K562 (cell line): Measurements from ENCODE around the gene MARCO. TPM values are rescaled to one million over a fixed set of nuclear protein-coding genes. Genes with fewer than 3 reads are reported as not detected.

Experiments used
- ATAC-seq: fragments of 200-7000 bp; cut with Tn5 transposase; 3 replicates; pipeline ENCODE4 v1.9.1; 2020; ENCODE audit warnings: moderate library complexity
- BruUV-seq: library from RNA; stranded (reverse); fragments of 400-500 nt; replicated peaks from 2 replicates; lab custom pipeline; 2021; lab: Mats Ljungman, UMichigan
- CTCF ChIA-PET: fragments of 300-600 bp; formaldehyde crosslinking; extraction: SDS; loops from one replicate; lab custom pipeline; 2021; ENCODE audit warnings: low intra/inter-chr PET ratio; lab: Yijun Ruan, JAX
- POLR2A ChIA-PET: fragments of 300-600, 350-650 bp; sonication (Branson Sonifier 250); formaldehyde crosslinking; extraction: SDS; loops from one replicate; lab custom pipeline; 2021; ENCODE audit warnings: antibody characterized with exemption, inconsistent platforms; lab: Yijun Ruan, JAX
- DNase-seq, 4 experiments: peaks; one replicate each; pipeline versions ENCODE4 v3.0.0 to v3.0.0-alpha.2; 2011 to 2018; ENCODE audit warnings: low spot score in 3 of 4, mixed read lengths in 3 of 4; ENCODE audit errors: extremely low read depth in 1 of 4
- FAIRE-seq: peaks from 2 replicates; lab custom pipeline; 2011; peaks lifted over from hg19 to GRCh38; lab: Jason Lieb, UNC
- H2AFZ ChIP-seq: 2 replicates; pipeline ENCODE4 v1.6.0; 2011; ENCODE audit warnings: low read depth, low read length, control low read depth, inconsistent platforms
- H3K27ac ChIP-seq: fragments of 200-600 bp; 3 replicates; pipeline ENCODE4 v1.8.0; 2011; ENCODE audit warnings: low read depth, mild to moderate bottlenecking, control low read depth, inconsistent platforms, low read length, moderate library complexity, mixed read lengths; ENCODE audit errors: extremely low read depth
- H3K27me3 ChIP-seq, 2 experiments: fragments of 300-600 bp in 1 of 2; 2 replicates in 1 of 2; 3 replicates in 1 of 2; pipeline versions ENCODE4 v1.6.0 to v1.8.0; 2011; ENCODE audit warnings: inconsistent platforms in 2 of 2, low read length in 2 of 2, mild to moderate bottlenecking in 1 of 2, mixed read lengths in 1 of 2, moderate library complexity in 1 of 2; ENCODE audit not compliant: control insufficient read depth in 2 of 2, insufficient read depth in 2 of 2
- H3K36me3 ChIP-seq: fragments of 300-600 bp; 3 replicates; pipeline ENCODE4 v1.8.0; 2011; ENCODE audit warnings: mild to moderate bottlenecking, low read length, inconsistent platforms; ENCODE audit not compliant: control insufficient read depth, insufficient read depth
- H3K4me1 ChIP-seq, 2 experiments: fragments of 200-600 bp in 1 of 2; replicated peaks in 1 of 2; 2 replicates in 1 of 2; 3 replicates in 1 of 2; pipeline versions ENCODE4 v1.5.1 to v1.8.0; 2011; ENCODE audit warnings: inconsistent platforms in 2 of 2, low read length in 2 of 2, mild to moderate bottlenecking in 1 of 2, mixed read lengths in 1 of 2, moderate library complexity in 1 of 2; ENCODE audit not compliant: control insufficient read depth in 2 of 2, insufficient read depth in 2 of 2
- H3K4me2 ChIP-seq: 2 replicates; pipeline ENCODE4 v1.6.1; 2011; ENCODE audit warnings: low read length, control low read depth, inconsistent platforms, mixed read lengths; ENCODE audit not compliant: insufficient read depth
- H3K4me3 ChIP-seq: fragments of 200-600 bp; sonication (generic), shearing (Covaris generic); 2 replicates; pipeline ENCODE4 v1.5.1; 2016; ENCODE audit warnings: control low read depth, inconsistent platforms
- H3K79me2 ChIP-seq: fragments of 200-600 bp; 3 replicates; pipeline ENCODE4 v1.8.0; 2011; ENCODE audit warnings: low read length, inconsistent platforms; ENCODE audit not compliant: control insufficient read depth, insufficient read depth
- H3K9ac ChIP-seq, 2 experiments: 2 replicates each; pipeline versions ENCODE4 v1.6.0 to v1.6.1; 2011; ENCODE audit warnings: low read depth in 2 of 2, low read length in 2 of 2, control low read depth in 1 of 2, inconsistent platforms in 1 of 2, mild to moderate bottlenecking in 1 of 2, mixed read lengths in 1 of 2; ENCODE audit not compliant: insufficient read depth in 1 of 2
- H3K9me1 ChIP-seq: one replicate; pipeline ENCODE4 v1.6.0; 2011; ENCODE audit warnings: inconsistent platforms, mild to moderate bottlenecking, low read length, moderate library complexity; ENCODE audit not compliant: control insufficient read depth, insufficient read depth
- H3K9me3 ChIP-seq: replicated peaks from 2 replicates; pipeline ENCODE4 v1.5.1; 2011; ENCODE audit warnings: low read depth, low read length, inconsistent platforms; ENCODE audit not compliant: control insufficient read depth, insufficient read depth
- H4K20me1 ChIP-seq: replicated peaks from 2 replicates; pipeline ENCODE4 v1.6.1; 2011; ENCODE audit warnings: low read length, inconsistent platforms, mixed read lengths; ENCODE audit not compliant: control insufficient read depth, insufficient read depth
- ARHGAP35 ChIP-seq: fragments of 450-650 bp; IDR thresholded peaks from 2 replicates; pipeline ENCODE4 v1.6.1; 2018; ENCODE audit not compliant: partially characterized antibody
- BCL6 ChIP-seq: fragments of 250-450 bp; sonication (Bioruptor Pico); IDR thresholded peaks from 2 replicates; pipeline ENCODE4 v1.4.0; 2020
- FUS ChIP-seq: fragments of 200-400 bp; formaldehyde crosslinking; optimal IDR thresholded peaks from 2 replicates; pipeline ENCODE3; 2017; ENCODE audit warnings: low read depth, low read length
- MIER1 ChIP-seq: fragments of 450-650 bp; IDR thresholded peaks from 2 replicates; pipeline ENCODE4 v1.6.1; 2016; ENCODE audit warnings: antibody characterized with exemption, mild to moderate bottlenecking, low read depth
- PHB2 ChIP-seq: fragments of 450-650 bp; IDR thresholded peaks from 2 replicates; pipeline ENCODE4 v1.6.1; 2017; ENCODE audit warnings: low read depth
- POLR3A ChIP-seq: IDR thresholded peaks from 2 replicates; pipeline ENCODE4 v1.6.1; 2011; ENCODE audit warnings: borderline replicate concordance, mild to moderate bottlenecking, moderate library complexity; ENCODE audit not compliant: insufficient read length, insufficient read depth; ENCODE audit errors: extremely low read depth
- PURB ChIP-seq: sonication (generic); formaldehyde crosslinking; IDR thresholded peaks from 2 replicates; pipeline ENCODE4 v1.9.0; 2021; ENCODE audit warnings: low read depth, mild to moderate bottlenecking, missing genetic modification reagents
- SMAD1 ChIP-seq: fragments of 150-350 bp; IDR thresholded peaks from 2 replicates; pipeline ENCODE4 v1.6.1; 2014; ENCODE audit warnings: low read length, low read depth; ENCODE audit not compliant: partially characterized antibody
- THRAP3 ChIP-seq: fragments of 450-650 bp; IDR thresholded peaks from 2 replicates; pipeline ENCODE4 v1.6.1; 2016; ENCODE audit warnings: mild to moderate bottlenecking, inconsistent platforms, borderline replicate concordance
- XRCC3 ChIP-seq: fragments of 450-650 bp; IDR thresholded peaks from 2 replicates; pipeline ENCODE4 v1.6.1; 2017; ENCODE audit warnings: mild to moderate bottlenecking, moderate library complexity
- ZNF140 ChIP-seq: fragments of 250-450 bp; sonication (Bioruptor Pico); IDR thresholded peaks from 2 replicates; pipeline ENCODE4 v1.8.0; 2021; ENCODE audit warnings: moderate library complexity, mild to moderate bottlenecking, inconsistent platforms
- ZNF780A ChIP-seq: fragments of 250-450 bp; sonication (Bioruptor Pico); IDR thresholded peaks from 2 replicates; pipeline ENCODE4 v1.5.0; 2021; ENCODE audit warnings: mild to moderate bottlenecking
- WGBS: fragments of 100-300 bp; shearing (Covaris generic); methylation state at CpG from one replicate; pipeline ENCODE4 v1.1.6; 2016; ENCODE audit warnings: low coverage, mixed read lengths; ENCODE audit not compliant: insufficient coverage; ENCODE audit errors: missing lambda C conversion rate; 5-methylcytosine and 5-hydroxymethylcytosine counted together
- in situ Hi-C: fragments of 300-500 bp; cut with MboI; formaldehyde crosslinking; loops from 4 replicates; pipeline ENCODE4 v1.15.0; 2018; ENCODE audit warnings: inconsistent platforms, mixed read lengths
- intact Hi-C: fragments of 100-400 bp; cut with micrococcal nuclease; formaldehyde crosslinking; loops from 2 replicates; pipeline ENCODE4 v1.14.2; 2022
- polyA plus RNA-seq, 8 experiments: library from polyadenylated mRNA; depleted of rRNA in 4 of 8; stranded (reverse) in 5 of 8; unstranded in 3 of 8; fragments of >200 nt; fragmentation: Nextera tagmentation in 2 of 8; fragmentation: Illumina TruSeq in 1 of 8; extraction: Ambion mirVana in 2 of 8; extraction: Trizol in 1 of 8; gene quantifications; 2 replicates each; pipeline versions ENCODE4 v1.2.1 to v1.2.3, GENCODE V29; 2011 to 2014; ENCODE audit warnings: inconsistent platforms in 1 of 8, missing spikeins in 1 of 8
- total RNA-seq, 7 experiments: library from RNA; depleted of rRNA in 6 of 7; stranded (reverse); fragments of >200 nt in 6 of 7; fragmentation: Illumina TruSeq in 2 of 7; extraction: Trizol in 2 of 7; gene quantifications; 2 replicates each; pipeline versions ENCODE4 v1.2.1 to v1.2.3, GENCODE V29; 2011 to 2021; ENCODE audit warnings: low replicate concordance in 1 of 7
- TF ChIP-seq, protein P1 (sequence below): fragments of 450-650 bp; formaldehyde crosslinking; IDR thresholded peaks from 2 replicates; pipeline ENCODE4 v1.4.0; 2022; ENCODE audit warnings: missing genetic modification characterization
- TF ChIP-seq, protein P2 (sequence below): fragments of 450-650 bp; IDR thresholded peaks from 2 replicates; pipeline ENCODE4 v1.6.1; 2018; ENCODE audit warnings: mild to moderate bottlenecking, low read depth; ENCODE audit not compliant: partially characterized antibody
- TF ChIP-seq, protein P3 (sequence below): fragments of 450-650 bp; formaldehyde crosslinking; IDR thresholded peaks from 2 replicates; pipeline ENCODE4 v1.4.0; 2020; ENCODE audit warnings: mild to moderate bottlenecking, moderate library complexity
- TF ChIP-seq, protein P4 (sequence below): sonication (generic); formaldehyde crosslinking; IDR thresholded peaks from 2 replicates; pipeline ENCODE4 v1.8.1; 2023; ENCODE audit warnings: mild to moderate bottlenecking, missing genetic modification reagents

MARCO gene
- total and polyA plus RNA-seq, 9 of the 15 experiments (the other 6 are each of a cell fraction or from before 2014, with no cell fraction given), result 0.31 TPM; not detected in 8

DNA sequence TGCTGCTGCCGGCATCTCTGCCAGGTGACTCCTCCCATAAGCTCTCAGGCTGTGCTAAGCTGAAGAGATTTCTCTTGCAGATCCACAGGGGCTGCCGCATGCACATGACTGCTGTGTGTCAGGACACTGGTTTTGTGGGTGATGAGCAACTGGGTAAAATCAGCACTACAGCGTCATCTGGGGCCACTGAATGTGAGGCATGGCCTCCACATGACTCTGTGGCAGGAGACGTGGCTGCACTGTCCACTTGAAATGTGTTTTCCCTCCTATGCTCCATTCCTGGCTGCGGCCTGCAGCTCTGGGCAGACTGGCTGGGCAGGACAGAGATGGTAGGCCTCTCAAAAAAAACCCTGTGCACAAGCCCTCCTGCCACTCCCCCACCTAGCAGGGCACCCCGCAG, 63.6 kb downstream of the MARCO start (continued):
- no peak for TF ChIP-seq MIER1
- TF ChIP-seq ARHGAP35, result no peak
- TF ChIP-seq, protein P1, sequence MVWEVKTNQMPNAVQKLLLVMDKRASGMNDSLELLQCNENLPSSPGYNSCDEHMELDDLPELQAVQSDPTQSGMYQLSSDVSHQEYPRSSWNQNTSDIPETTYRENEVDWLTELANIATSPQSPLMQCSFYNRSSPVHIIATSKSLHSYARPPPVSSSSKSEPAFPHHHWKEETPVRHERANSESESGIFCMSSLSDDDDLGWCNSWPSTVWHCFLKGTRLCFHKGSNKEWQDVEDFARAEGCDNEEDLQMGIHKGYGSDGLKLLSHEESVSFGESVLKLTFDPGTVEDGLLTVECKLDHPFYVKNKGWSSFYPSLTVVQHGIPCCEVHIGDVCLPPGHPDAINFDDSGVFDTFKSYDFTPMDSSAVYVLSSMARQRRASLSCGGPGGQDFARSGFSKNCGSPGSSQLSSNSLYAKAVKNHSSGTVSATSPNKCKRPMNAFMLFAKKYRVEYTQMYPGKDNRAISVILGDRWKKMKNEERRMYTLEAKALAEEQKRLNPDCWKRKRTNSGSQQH (CRISPR knock-in tag), result no peak
- TF ChIP-seq, protein P2, sequence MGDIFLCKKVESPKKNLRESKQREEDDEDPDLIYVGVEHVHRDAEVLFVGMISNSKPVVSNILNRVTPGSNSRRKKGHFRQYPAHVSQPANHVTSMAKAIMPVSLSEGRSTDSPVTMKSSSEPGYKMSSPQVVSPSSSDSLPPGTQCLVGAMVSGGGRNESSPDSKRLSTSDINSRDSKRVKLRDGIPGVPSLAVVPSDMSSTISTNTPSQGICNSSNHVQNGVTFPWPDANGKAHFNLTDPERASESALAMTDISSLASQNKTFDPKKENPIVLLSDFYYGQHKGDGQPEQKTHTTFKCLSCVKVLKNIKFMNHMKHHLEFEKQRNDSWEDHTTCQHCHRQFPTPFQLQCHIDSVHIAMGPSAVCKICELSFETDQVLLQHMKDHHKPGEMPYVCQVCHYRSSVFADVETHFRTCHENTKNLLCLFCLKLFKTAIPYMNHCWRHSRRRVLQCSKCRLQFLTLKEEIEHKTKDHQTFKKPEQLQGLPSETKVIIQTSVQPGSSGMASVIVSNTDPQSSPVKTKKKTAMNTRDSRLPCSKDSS, result no peak
- TF ChIP-seq, protein P3, sequence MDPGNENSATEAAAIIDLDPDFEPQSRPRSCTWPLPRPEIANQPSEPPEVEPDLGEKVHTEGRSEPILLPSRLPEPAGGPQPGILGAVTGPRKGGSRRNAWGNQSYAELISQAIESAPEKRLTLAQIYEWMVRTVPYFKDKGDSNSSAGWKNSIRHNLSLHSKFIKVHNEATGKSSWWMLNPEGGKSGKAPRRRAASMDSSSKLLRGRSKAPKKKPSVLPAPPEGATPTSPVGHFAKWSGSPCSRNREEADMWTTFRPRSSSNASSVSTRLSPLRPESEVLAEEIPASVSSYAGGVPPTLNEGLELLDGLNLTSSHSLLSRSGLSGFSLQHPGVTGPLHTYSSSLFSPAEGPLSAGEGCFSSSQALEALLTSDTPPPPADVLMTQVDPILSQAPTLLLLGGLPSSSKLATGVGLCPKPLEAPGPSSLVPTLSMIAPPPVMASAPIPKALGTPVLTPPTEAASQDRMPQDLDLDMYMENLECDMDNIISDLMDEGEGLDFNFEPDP, result no peak
- no peak for TF ChIP-seq ZNF780A (CRISPR knock-in tag)

DNA sequence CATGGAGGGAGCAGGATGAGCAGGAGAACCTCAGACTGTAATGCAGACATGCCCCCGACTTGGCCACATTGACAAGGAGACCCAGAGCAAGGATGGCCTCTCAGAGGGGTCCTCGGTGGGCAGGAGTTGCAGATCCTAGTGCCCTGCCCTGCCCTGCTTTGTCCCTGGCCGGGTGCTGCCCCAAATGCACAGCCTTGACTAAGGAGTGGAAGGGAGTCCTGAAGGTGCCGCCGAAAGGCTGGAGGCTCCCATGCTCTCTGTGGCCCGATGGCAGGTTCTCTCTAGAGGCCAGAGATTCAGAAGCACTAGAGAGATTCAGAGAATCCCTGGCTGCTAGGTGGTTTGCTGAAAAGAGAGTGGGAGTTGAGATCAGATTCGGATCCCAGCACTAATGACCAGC, 64.4 kb downstream of the MARCO start:
- Histone ChIP-seq H3K4me1 (no peaks in the 10 kb centered on the region), H3K27ac (no peak overlapping the region), H3K9ac (no peak overlapping the region), H3K79me2 (no peaks in the 10 kb centered on the region), H3K27me3 (peaks cover 5 to 22% of the 10 kb centered on the region in 2 experiments; a peak in 4 of 5 replicates), H3K36me3 (no peaks in the 10 kb centered on the region), H3K9me1 (no peaks in the 10 kb centered on the region), H3K9me3 (no peaks in the 10 kb centered on the region), H3K4me2 (no peak overlapping the region), H2AFZ (no peak overlapping the region)
- CTCF ChIA-PET, result no interaction called here
- 0% methylated on average over 7 of the region's 7 CpGs for WGBS
- ATAC-seq, result no peak
- intact Hi-C loops, result no loop called here
- TF ChIP-seq FUS (no peak), THRAP3 (no peak), ZNF140 (CRISPR knock-in tag) (no peak), PHB2 (no peak), XRCC3 (no peak), POLR3A (no peak), PURB (CRISPR knock-in tag) (no peak), BCL6 (no peak), SMAD1 (no peak)
- TF ChIP-seq, protein P4, sequence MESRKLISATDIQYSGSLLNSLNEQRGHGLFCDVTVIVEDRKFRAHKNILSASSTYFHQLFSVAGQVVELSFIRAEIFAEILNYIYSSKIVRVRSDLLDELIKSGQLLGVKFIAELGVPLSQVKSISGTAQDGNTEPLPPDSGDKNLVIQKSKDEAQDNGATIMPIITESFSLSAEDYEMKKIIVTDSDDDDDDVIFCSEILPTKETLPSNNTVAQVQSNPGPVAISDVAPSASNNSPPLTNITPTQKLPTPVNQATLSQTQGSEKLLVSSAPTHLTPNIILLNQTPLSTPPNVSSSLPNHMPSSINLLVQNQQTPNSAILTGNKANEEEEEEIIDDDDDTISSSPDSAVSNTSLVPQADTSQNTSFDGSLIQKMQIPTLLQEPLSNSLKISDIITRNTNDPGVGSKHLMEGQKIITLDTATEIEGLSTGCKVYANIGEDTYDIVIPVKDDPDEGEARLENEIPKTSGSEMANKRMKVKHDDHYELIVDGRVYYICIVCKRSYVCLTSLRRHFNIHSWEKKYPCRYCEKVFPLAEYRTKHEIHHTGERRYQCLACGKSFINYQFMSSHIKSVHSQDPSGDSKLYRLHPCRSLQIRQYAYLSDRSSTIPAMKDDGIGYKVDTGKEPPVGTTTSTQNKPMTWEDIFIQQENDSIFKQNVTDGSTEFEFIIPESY (CRISPR knock-in tag), result no peak
- TF ChIP-seq, all 486 proteins: peak for 0
- peaks cover 9% of the 10 kb centered on the region; the same call in 1 of the 2 replicates for H4K20me1 ChIP-seq
- FAIRE-seq (no peak), DNase-seq (no peak)
- BruUV-seq, result no TSS peak
- no peak overlapping the region for H3K4me3 ChIP-seq
- in situ Hi-C loops, result loop anchor here (25.0 kb wide), 1 partner anchor 281 kb away; no protein-coding TSS in a partner anchor
- POLR2A ChIA-PET, result no interaction called here
